Activated CD4-positive, alpha-beta T cell treated with anti-CD3 and anti-CD28 coated beads, Interleukin-2, Interleukin-4, amounts not matched to agents 100 ng/mL and 50 ng/mL, durations not matched to agents 16 hours and 8 hours (primary cell): ENCODE data around the gene SLC12A6.
"Not testable (repeated sequence)": the region's sequence is repeated elsewhere in the genome, so short reads cannot be mapped to it uniquely, and the experiment has no call there.

ENCODE experiments used
- DNase-seq: peaks from one replicate; pipeline ENCODE4 v3.0.0-alpha.2; 2020; ENCODE audit warnings: low spot score

The SLC12A6 gene

DNA sequence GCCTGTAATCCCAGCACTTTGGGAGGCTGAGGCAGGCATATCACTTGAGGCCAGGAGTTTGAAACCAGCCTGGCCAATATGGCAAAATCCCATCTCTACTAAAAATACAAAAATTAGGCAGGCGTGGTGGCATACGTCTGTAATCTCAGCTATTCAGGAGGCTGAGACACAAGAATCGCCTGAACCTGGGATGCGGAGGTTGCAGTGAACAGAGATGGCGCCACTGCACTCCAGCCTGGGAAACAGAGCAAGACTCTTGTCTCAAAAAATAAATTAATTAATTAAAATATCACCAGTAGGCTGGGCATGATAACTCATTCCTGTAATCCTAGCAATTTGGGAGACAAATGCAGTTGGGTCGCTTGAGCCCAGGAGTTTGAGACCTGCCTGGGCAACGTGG is 144.3 kb downstream of the SLC12A6 start:
- not testable (repeated sequence) for DNase-seq

- no peak for DNase-seq
These were observed 148.9 kb downstream of the SLC12A6 start for GRCh38 chr15:34188711-34189110.

- DNase-seq, result no peak
These were observed 151.9 kb downstream of the SLC12A6 start for GRCh38 chr15:34185666-34186065.

DNA sequence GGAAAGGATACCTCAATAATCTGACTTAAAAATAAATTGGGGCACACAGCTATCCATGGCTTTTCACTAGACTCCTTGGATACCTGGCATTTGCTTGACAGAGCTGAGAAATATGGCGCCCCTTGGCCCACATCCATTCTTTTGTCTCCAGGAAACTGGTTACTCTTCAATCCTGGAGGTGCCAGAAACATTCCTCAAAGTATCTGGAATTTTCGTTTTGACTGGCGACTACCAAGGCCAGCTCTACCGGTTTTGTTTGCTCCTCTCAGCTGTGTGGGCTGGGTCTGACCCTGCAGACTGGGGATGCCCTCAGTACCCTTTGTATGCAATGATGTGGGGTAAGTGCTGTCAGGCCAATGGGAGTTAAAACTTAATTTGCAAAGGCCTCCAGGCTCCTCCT is 154.6 kb downstream of the SLC12A6 start:
- no peak for DNase-seq
